Endothelial cell (in vitro differentiated cells): Measurements from ENCODE around the gene ZNF441. TPM values are rescaled to one million over a fixed set of nuclear protein-coding genes. Genes with fewer than 3 reads are reported as not detected.

Source experiments
- DNase-seq: peaks from one replicate; pipeline ENCODE4 v3.0.0; 2021; ENCODE audit warnings: low spot score
- H3K27ac Mint-ChIP-seq: one replicate; pipeline ENCODE4 v1.8.0; 2021; ENCODE audit warnings: mixed read lengths, inconsistent platforms; ENCODE audit not compliant: unreplicated experiment
- H3K27me3 Mint-ChIP-seq: one replicate; pipeline ENCODE4 v1.8.0; 2021; ENCODE audit warnings: mild to moderate bottlenecking, moderate library complexity, mixed read lengths, inconsistent platforms; ENCODE audit not compliant: unreplicated experiment
- H3K36me3 Mint-ChIP-seq: one replicate; pipeline ENCODE4 v1.8.0; 2021; ENCODE audit warnings: mild to moderate bottlenecking, low read depth, mixed read lengths, inconsistent platforms; ENCODE audit not compliant: unreplicated experiment
- H3K4me1 Mint-ChIP-seq: one replicate; pipeline ENCODE4 v1.8.0; 2021; ENCODE audit warnings: mild to moderate bottlenecking, mixed read lengths, inconsistent platforms; ENCODE audit not compliant: unreplicated experiment
- H3K4me3 Mint-ChIP-seq: one replicate; pipeline ENCODE4 v1.8.0; 2021; ENCODE audit warnings: mild to moderate bottlenecking, mixed read lengths, inconsistent platforms; ENCODE audit not compliant: unreplicated experiment
- H3K9me3 Mint-ChIP-seq: one replicate; pipeline ENCODE4 v1.8.0; 2021; ENCODE audit warnings: mixed read lengths, inconsistent platforms; ENCODE audit not compliant: unreplicated experiment
- total RNA-seq: library from RNA; stranded (reverse); fragmentation: NEBNext Ultra II Directional; extraction: Animal tissue kit (Norgen Biotek cat#: 25700); gene quantifications from one replicate; pipeline ENCODE4 v1.2.1, GENCODE V29; 2021; ENCODE audit not compliant: unreplicated experiment
- TF ChIP-seq, protein P1 (sequence below): fragments of 200-600 bp; sonication (generic); IDR thresholded peaks from one replicate; pipeline ENCODE4 v1.5.0; 2021; ENCODE audit warnings: antibody characterized with exemption; ENCODE audit not compliant: unreplicated experiment

Gene ZNF441
- total RNA-seq, 1 donor from 2014 or later: 0.05 TPM

DNA sequence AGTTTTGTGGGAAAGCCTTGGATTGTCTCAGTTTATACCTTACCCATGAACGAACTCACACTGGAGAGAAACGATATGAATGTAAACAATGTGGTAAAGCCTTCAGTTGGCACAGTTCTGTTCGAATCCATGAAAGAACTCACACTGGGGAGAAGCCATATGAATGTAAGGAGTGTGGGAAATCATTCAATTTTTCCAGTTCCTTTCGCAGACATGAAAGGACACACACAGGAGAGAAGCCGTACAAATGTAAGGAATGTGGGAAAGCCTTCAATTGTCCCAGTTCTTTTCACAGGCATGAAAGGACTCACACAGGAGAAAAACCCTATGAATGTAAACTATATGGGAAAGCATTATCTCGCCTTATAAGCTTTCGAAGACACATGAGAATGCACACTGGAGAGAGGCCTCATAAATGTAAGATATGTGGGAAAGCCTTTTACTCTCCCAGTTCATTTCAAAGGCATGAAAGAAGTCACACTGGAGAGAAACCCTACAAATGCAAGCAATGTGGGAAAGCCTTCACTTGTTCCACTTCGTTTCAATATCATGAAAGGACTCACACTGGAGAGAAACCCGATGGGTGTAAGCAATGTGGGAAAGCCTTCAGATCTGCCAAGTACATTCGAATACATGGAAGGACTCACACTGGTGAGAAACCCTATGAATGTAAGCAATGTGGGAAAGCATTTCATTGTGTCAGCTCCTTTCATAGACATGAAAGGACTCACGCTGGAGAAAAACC is 39.7 kb downstream of the ZNF441 start:
- peaks cover 2% of the 10 kb centered on the region for H3K27me3 Mint-ChIP-seq
- no peak overlapping the region for H3K27ac Mint-ChIP-seq
- no peaks in the 10 kb centered on the region for H3K4me1 Mint-ChIP-seq
- TF ChIP-seq, protein P1, sequence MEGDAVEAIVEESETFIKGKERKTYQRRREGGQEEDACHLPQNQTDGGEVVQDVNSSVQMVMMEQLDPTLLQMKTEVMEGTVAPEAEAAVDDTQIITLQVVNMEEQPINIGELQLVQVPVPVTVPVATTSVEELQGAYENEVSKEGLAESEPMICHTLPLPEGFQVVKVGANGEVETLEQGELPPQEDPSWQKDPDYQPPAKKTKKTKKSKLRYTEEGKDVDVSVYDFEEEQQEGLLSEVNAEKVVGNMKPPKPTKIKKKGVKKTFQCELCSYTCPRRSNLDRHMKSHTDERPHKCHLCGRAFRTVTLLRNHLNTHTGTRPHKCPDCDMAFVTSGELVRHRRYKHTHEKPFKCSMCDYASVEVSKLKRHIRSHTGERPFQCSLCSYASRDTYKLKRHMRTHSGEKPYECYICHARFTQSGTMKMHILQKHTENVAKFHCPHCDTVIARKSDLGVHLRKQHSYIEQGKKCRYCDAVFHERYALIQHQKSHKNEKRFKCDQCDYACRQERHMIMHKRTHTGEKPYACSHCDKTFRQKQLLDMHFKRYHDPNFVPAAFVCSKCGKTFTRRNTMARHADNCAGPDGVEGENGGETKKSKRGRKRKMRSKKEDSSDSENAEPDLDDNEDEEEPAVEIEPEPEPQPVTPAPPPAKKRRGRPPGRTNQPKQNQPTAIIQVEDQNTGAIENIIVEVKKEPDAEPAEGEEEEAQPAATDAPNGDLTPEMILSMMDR: no peak
- peaks cover 30% of the 10 kb centered on the region for H3K9me3 Mint-ChIP-seq
- H3K36me3 Mint-ChIP-seq: no peaks in the 10 kb centered on the region
- no peak overlapping the region for H3K4me3 Mint-ChIP-seq
- DNase-seq: no peak

DNA sequence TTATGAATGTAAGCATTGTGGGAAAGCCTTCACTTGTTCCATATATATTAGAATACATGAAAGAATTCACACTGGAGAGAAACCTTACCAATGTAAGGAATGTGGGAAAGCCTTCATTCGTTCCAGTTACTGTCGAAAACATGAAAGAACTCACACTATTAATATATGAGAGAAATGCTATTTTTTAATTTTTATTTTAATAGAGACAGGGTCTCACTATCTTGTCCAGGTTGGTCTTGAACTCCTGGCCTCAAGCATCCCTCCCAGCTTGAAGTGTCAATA is 40.2 kb downstream of the ZNF441 start:
- Mint-ChIP-seq H3K36me3 (no peaks in the 10 kb centered on the region), H3K27me3 (peaks cover 2% of the 10 kb centered on the region), H3K27ac (no peak overlapping the region), H3K4me1 (no peaks in the 10 kb centered on the region), H3K9me3 (peaks cover 30% of the 10 kb centered on the region), H3K4me3 (no peak overlapping the region)
- DNase-seq: no peak
- TF ChIP-seq, protein P1: no peak

DNA sequence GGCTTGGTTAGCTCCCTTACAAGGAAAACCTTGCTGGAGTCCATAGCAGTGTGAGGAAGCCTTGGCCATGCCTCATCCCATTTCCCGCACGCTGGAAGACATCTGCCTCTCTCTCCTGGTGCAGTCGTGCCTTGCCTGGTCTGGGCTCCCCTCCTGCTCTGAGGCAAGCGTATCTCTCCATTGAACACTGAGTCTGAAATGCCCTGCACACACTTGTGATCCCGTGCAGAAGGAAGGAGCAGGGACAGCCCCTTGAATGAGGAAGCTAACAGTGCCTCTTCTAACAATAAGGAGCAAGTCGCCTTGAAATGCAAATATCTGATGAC is 46.9 kb downstream of the ZNF441 start:
- Mint-ChIP-seq H3K4me1 (no peaks in the 10 kb centered on the region), H3K27ac (no peak overlapping the region), H3K36me3 (no peaks in the 10 kb centered on the region), H3K27me3 (peaks cover 3% of the 10 kb centered on the region), H3K9me3 (peaks cover 30% of the 10 kb centered on the region), H3K4me3 (no peak overlapping the region)
- TF ChIP-seq, protein P1: no peak
- no peak for DNase-seq

DNA sequence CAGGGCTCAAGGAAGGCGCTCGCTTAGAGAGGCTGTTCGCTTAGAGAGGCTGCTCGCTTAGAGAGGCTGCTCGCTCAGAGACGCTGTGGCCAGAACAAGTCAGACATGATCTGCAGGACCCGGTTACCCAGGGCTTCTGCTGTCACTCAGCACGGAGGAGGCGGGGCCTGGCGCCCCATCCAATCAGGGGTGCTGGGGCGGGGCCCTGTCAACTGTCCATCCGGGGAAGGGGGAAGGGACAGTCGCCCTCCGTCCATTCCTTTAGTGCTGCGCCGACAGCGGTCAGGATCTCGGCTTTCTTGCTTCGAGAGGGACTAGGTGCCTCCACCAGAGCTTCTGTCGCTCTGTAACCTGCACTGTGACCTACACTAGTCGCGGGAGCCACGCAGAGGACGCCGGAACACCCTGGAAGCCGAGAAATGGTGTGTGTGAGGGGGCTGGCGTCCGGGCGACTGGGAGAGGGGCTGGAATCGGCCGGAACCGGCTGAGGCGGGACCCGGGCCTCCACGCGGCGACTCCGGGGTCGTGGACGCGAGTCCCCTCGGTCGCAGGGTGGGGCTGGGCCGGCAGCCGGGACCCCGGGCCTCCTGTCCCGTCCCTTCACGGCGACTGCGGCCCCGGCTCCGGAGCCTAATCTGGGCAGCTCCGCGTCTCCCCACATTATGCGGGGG is 47.4 kb downstream of the ZNF441 start, which contains the start of gene ZNF440:
ZNF440 (plus strand) TSS at position 245 of the 671 bp plus-strand sequence; CDS start at position 420, 175 bp downstream.
- H3K27me3 Mint-ChIP-seq: peaks cover 3% of the 10 kb centered on the region
- no peak within 1 kb of the TSS for H3K27ac Mint-ChIP-seq
- no peak for DNase-seq
- no peaks in the 10 kb centered on the region for H3K4me1 Mint-ChIP-seq
- no peaks in the 10 kb centered on the region for H3K36me3 Mint-ChIP-seq
- H3K4me3 Mint-ChIP-seq: no peak within 1 kb of the TSS
- TF ChIP-seq, protein P1: no peak
- peaks cover 30% of the 10 kb centered on the region for H3K9me3 Mint-ChIP-seq

DNA sequence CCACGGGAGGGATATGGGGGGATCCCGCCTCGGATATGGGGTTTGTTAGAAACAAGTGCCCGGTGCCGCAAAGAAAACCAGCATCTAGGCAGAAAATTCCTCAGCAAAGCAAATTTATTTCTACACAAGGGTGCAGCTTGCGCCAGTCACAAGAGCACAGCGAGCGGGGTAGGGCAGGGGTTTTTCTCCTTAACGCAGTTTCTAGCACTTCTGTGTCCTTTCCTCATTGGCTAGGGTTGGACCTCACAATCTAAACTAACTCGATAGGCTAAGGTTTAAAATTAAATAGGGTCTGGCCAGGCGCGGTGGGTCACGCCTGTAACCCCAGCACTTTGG is 47.9 kb downstream of the ZNF441 start:
- H3K4me1 Mint-ChIP-seq: no peaks in the 10 kb centered on the region
- peaks cover 30% of the 10 kb centered on the region for H3K9me3 Mint-ChIP-seq
- H3K36me3 Mint-ChIP-seq: no peaks in the 10 kb centered on the region
- no peak overlapping the region for H3K27ac Mint-ChIP-seq
- TF ChIP-seq, protein P1: no peak
- H3K4me3 Mint-ChIP-seq: no peak overlapping the region
- H3K27me3 Mint-ChIP-seq: peaks cover 3% of the 10 kb centered on the region
- no peak for DNase-seq
